DMS 273 (cell line): Measurements from ENCODE around the gene GAPDHS.

Source experiments
- DNase-seq: peaks from one replicate; lab custom pipeline; 2025; ENCODE audit not compliant: unreplicated experiment; lab: John Stamatoyannopoulos, UW

GAPDHS gene

DNA sequence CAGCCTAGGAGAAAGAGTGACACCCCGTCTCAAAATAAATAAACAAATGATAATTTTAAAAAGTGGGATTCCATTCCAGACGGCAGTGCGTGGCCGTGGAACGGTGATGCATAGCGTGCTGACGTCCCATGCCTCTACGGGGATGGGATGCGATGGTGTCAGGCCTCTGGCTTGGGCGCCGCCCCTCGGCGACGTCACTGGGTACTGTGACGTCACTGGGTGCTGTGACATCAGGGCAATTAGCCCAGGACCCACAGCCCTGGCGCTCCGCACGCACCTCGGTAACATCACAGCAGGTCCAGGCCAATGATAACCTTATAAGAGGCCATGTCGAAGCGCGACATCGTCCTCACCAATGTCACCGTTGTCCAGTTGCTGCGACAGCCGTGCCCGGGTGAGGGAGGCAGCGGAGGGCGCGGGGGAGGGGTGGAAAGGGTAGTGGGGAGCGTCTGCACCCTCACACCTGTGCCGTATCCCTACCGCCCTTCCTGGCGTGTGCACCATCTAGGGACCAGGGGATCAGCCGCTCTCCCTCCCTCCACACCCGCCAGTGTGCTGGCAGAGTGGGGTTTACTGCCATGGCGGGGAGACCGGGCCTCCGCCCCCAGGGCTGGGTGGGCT, at the start of gene GAPDHS:
Gene GAPDHS, plus strand, starts transcription at position 256 of the 621 bp plus-strand sequence. Its CDS starts 72 bp downstream, at position 328.
- DNase-seq = no peak

DNA sequence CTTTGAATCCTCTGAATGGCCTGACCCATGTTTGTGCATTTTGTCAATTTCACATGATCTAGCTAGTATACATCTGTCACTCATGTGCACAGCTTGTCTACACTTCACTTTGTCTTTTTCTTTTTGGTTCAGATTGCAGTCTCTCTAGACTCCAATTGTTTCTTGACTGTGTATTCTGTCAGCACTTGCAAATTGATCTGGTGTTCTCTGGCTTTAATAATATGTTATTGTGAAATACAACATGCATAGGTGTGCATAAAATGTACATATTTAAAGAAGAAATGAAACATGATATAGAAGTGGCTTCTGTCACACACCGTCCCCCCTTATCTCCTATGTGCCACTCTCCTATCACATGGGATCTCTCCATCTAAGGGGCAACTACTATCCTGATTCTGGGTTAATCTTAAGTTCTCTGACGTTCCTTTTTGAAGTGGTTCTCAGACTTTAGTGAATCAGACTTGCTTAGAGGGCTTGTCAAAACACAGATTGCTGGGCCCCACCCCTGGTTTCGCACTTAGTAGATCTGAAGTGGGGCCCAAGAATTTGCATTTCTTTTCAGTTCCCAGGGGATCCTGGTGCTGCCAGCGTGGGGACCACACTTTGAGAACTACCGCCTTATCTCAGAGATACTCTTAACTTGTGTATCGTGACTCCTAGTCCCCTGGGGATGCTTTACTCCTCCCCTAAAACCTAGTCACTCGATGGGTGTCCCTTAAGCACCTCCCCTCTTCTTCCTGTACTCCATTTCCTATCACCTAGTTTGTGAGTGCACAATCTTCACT, 48.8 kb upstream of the GAPDHS start:
- DNase-seq = no peak

- no peak for DNase-seq
These were observed 47.0 kb upstream of the GAPDHS start for GRCh38 chr19:35486268-35486708.

GRCh38 chr19:35487656-35488182, 45.5 kb upstream of the GAPDHS start:
- no peak for DNase-seq

DNA sequence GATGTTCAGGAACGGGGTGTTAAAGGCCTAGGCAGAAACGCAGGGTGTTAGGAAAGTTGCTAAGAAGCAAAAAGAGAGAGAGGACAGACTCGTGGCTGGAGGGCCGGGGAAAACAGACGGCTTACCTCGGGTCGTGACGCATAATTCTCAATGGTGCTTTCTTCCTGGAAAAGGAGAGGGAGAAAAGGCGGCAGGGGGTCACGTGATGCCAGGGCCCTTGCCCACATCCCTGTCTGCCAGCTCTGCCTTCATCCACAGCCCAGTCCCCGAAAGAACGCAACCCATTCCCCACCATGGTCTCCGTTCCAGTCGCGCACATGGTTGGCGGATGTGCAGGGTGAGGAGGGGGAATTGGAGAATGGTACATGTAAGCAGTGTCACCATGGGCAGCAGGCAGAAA, 44.6 kb upstream of the GAPDHS start:
- DNase-seq = no peak

GRCh38 chr19:35490364-35490763, 42.9 kb upstream of the GAPDHS start, which contains the start of gene KRTDAP:
TSS of gene KRTDAP (minus strand) at chr19:35490464. CDS start at chr19:35490442, 22 bp downstream.
- no peak for DNase-seq

GRCh38 chr19:35491836-35492360, 41.4 kb upstream of the GAPDHS start:
- DNase-seq = no peak

DNA sequence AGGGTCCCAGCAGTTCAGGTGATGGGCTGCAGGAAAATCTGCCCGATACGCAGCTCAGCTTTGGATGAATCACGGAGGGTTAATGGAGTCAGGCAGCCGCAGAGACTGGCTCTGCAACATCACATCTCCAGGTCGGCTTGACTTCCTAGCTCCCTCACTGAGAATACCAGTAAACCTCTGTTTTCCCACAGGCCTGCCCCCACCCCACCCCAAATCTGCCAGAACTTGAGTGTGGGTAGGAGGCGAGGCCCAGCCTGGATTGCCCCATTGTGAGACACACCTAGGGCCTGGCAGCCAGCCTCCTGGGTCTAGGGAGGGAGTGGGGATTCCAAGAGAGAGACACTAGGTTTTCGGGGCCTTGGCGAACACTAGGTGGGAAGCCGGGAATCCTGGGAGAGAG, 39.3 kb upstream of the GAPDHS start:
- DNase-seq = no peak

DNA sequence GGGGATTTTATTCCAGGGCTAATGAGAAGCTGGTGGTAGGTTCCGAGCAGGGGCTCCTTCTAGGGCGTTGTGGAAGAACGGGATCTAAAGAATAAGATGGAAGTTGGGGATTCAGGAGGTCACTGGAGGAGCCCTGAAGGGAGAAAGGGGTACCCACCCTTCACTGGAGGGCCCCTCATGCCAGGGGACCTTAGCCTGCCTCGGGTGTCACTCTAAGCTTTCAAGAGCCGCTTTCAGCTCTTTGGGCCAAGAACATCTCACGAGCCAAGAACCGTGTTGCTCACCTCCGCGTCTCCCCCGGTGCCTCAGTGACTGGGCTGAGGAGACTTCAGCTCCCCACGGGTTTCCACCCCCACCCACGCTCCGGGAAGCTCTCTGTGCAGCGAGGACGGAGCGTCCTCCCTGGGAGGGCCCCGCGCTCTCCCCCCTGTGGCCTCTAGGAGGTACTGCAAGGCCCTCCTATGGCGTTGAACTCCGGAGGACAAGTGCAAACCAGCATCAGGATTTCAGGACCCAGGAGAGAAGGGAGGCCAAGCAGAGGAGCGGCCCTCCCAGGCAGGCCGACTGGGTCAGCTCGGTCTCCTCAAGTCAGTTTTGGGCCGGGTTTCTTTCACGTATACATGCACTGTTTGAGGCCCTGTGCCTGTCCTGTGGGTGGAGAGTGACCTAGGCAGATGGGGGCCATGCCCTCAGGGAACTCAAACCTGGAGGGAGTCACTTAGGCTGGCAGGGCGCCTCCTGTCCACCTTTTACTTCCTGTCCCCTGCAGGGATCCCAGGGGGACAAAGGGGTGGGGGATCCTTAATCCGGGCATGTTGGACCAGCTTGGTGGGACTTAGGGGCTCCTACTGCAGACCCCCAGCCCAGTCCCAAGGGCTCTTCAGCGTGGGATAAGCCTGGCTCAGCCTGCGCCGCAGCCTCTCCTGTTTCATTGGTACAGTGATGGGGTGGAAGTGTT, 37.9 kb upstream of the GAPDHS start:
- DNase-seq = peak; percentile 85

DNA sequence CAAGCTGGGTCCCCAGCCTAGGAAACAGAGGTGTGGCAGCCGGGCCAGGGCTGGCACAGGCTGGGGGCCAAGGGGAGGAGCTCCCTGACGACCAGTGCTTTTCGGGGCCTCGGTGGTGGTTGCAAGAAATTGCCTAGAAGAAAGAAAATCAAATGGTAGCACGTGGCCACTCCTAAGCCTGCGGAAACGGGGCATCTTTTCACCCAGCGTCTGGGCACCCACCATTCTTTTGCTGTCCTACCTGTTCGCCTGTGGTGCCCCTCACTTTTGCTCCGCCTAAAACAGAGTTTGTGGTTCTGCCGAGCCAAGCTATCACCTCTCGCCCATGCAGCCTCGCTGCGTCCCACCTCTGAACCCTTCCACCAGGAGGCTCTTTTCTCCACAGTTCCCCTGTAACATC, 35.9 kb upstream of the GAPDHS start:
- peak; percentile 16 for DNase-seq

GRCh38 chr19:35498220-35498619, 35.0 kb upstream of the GAPDHS start:
- no peak for DNase-seq

DNA sequence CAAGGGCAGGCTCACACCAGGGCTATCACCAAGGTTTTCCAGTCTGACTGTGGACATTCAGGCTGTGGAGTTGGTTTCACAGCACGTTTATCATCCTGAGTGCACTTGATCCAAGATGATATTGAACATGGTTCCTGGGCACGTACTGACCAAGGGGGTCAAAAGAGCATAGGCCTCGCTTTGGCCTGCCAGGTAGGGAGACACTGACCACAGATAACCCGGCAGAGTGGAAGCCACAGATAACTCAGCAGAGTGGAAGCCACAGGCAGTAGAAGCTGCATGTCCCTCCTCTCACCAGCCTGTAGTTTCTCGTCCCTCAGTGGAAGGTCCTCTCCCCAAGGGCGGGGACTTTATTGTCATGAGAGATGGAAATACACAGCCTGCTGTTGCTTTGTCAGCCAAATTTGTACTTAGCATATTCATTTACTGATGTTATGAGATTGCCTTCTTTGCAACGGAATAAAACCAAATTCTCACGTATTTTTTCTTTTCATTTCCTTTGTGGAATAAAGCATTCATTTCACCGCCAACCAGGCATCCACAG, 34.2 kb upstream of the GAPDHS start:
- no peak for DNase-seq

- no peak for DNase-seq
These were observed 32.6 kb upstream of the GAPDHS start for GRCh38 chr19:35500611-35501010.

GRCh38 chr19:35501684-35502083, 31.6 kb upstream of the GAPDHS start:
- DNase-seq = no peak

DNA sequence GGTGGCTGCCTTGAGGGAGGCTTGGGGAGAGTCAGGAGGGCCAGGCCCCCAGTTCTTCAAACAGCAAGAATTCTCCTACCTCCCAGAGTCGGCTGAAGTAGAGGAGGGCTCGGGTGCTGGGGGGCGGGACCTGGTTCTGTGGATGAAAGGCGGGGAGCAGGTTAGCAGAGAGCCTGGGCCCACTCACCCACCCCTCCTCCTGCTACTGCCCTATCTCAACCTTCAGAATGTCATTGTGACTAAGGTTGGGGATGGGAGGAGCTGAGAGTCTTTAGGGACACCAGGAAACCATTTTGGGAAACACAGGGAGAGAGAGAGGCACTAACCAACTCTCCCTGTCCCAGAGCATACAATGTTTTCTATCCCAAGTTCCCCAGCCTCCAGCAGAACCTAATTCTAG, 30.5 kb upstream of the GAPDHS start:
- DNase-seq = no peak

DNA sequence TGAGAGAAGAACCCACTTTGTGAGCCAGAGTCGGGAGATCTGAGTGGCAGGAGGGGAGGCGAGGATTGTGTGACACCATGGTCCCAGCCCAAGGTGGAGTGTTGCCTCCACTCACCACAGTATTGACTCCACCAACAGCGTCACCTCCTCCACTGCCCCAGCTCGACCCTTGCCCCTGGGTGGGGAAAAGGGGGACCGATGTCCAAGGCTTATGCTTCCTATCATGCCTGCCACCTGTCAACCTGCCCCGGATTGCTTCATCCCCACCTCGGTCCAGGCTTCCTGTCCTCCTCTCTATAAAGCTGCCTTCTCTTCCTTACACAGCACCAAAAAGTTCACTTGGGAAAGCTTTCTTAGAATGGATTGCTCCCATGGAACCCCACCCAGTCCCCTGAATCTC, 27.2 kb upstream of the GAPDHS start:
- DNase-seq = no peak

DNA sequence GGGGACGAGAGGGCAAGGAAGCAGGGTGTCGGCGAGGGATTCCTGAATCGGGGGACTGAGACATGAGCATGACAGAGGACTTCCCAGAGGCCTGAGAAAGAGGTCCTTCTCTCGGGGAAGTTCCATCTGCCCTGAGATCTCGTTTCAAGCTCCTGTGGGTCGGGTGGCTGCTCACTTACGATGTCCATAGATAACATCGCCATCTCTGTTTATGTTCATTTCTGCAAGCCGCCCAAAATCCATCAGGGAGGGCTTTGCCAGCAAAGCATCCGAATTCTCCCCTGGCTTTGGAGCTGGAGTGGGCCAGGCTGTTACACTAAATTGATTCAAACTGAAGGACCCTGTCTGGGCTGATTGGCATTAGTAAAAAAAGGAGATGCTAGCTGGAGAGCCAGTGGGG, 25.7 kb upstream of the GAPDHS start:
- DNase-seq = no peak

GRCh38 chr19:35508129-35508528, 25.1 kb upstream of the GAPDHS start:
- no peak for DNase-seq

GRCh38 chr19:35509018-35509652, 24.1 kb upstream of the GAPDHS start:
- DNase-seq = peak; percentile 24
